Calu3 (cell line): Measurements from ENCODE around the gene CLCNKB. TPM values are rescaled to one million over a fixed set of nuclear protein-coding genes. Genes with fewer than 3 reads are reported as not detected.
"Not testable (repeated sequence)": the region's sequence is repeated elsewhere in the genome, so short reads cannot be mapped to it uniquely, and the experiment has no call there.

Source experiments
- BruUV-seq: library from RNA; stranded (reverse); fragments of 400-500 nt; replicated peaks from 2 replicates; lab custom pipeline; 2021; lab: Mats Ljungman, UMichigan
- CTCF ChIA-PET: fragments of 300-600 bp; sonication (Branson Sonifier 250); formaldehyde crosslinking; loops from one replicate; lab custom pipeline; 2022; ENCODE audit warnings: antibody characterized with exemption; lab: Charles Lee
- DNase-seq: peaks from one replicate; pipeline ENCODE4 v3.0.0; 2022
- H3K27ac Mint-ChIP-seq: one replicate; pipeline ENCODE4 v1.8.0; 2022; ENCODE audit warnings: mixed read lengths; ENCODE audit not compliant: unreplicated experiment
- H3K27me3 Mint-ChIP-seq: one replicate; pipeline ENCODE4 v1.8.0; 2022; ENCODE audit warnings: mixed read lengths; ENCODE audit not compliant: unreplicated experiment
- H3K36me3 Mint-ChIP-seq: one replicate; pipeline ENCODE4 v1.8.0; 2022; ENCODE audit warnings: mild to moderate bottlenecking, moderate library complexity, mixed read lengths; ENCODE audit not compliant: insufficient read depth, unreplicated experiment
- H3K4me1 Mint-ChIP-seq: one replicate; pipeline ENCODE4 v1.8.0; 2022; ENCODE audit warnings: mild to moderate bottlenecking, low read depth, mixed read lengths; ENCODE audit not compliant: unreplicated experiment
- H3K4me3 Mint-ChIP-seq: one replicate; pipeline ENCODE4 v1.8.0; 2022; ENCODE audit warnings: mild to moderate bottlenecking, low read depth, moderate library complexity, mixed read lengths; ENCODE audit not compliant: unreplicated experiment
- H3K9me3 Mint-ChIP-seq: one replicate; pipeline ENCODE4 v1.8.0; 2022; ENCODE audit warnings: low read depth, mixed read lengths; ENCODE audit not compliant: unreplicated experiment
- intact Hi-C: fragments of 100-400 bp; cut with micrococcal nuclease; formaldehyde crosslinking; loops from one replicate; pipeline ENCODE4 v1.10.0; 2022; ENCODE audit not compliant: unreplicated experiment
- total RNA-seq: library from RNA; stranded (reverse); gene quantifications from 2 replicates; pipeline ENCODE4 v1.2.3, GENCODE V29; 2022
- TF ChIP-seq, protein P1 (sequence below): fragments of 200-600 bp; IDR thresholded peaks from one replicate; pipeline ENCODE4 v1.8.0; 2022; ENCODE audit warnings: antibody characterized with exemption; ENCODE audit not compliant: unreplicated experiment

Gene CLCNKB
- total RNA-seq, 1 experiment from 2014 or later: not detected

- peaks cover 58% of the 10 kb centered on the region for H3K27me3 Mint-ChIP-seq
- H3K9me3 Mint-ChIP-seq: no peaks in the 10 kb centered on the region
- BruUV-seq: no TSS peak
- CTCF ChIA-PET: no interaction called here
- no peak within 1 kb of the TSS for H3K4me3 Mint-ChIP-seq
- H3K27ac Mint-ChIP-seq: no peak within 1 kb of the TSS
- DNase-seq: no peak
- TF ChIP-seq, protein P1, sequence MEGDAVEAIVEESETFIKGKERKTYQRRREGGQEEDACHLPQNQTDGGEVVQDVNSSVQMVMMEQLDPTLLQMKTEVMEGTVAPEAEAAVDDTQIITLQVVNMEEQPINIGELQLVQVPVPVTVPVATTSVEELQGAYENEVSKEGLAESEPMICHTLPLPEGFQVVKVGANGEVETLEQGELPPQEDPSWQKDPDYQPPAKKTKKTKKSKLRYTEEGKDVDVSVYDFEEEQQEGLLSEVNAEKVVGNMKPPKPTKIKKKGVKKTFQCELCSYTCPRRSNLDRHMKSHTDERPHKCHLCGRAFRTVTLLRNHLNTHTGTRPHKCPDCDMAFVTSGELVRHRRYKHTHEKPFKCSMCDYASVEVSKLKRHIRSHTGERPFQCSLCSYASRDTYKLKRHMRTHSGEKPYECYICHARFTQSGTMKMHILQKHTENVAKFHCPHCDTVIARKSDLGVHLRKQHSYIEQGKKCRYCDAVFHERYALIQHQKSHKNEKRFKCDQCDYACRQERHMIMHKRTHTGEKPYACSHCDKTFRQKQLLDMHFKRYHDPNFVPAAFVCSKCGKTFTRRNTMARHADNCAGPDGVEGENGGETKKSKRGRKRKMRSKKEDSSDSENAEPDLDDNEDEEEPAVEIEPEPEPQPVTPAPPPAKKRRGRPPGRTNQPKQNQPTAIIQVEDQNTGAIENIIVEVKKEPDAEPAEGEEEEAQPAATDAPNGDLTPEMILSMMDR: no peak
- intact Hi-C loops: no loop called here
- peaks cover 8% of the 10 kb centered on the region for H3K4me1 Mint-ChIP-seq
- no peaks in the 10 kb centered on the region for H3K36me3 Mint-ChIP-seq
These were observed 21.9 kb upstream of the CLCNKB start, which contains the start of gene CLCNKA for GRCh38 chr1:16021681-16022080. CLCNKA (plus strand) TSS chr1:16022036; CDS start chr1:16022620, 584 bp downstream.

DNA sequence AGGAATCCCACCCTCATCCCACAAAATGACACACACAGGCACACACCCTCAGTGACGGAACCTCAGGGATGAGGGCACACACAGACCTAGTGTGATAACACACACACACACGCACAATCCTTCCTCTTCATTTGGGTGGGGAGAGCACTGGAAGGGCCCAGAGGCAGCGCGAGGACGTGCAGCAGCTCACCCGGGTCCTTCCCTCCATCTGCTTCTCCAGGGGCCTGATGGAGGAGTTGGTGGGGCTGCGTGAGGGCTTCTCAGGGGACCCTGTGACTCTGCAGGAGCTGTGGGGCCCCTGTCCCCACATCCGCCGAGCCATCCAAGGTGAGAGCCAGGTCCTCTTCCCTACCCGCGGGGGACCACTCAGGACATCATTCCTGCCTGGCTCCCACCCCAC lies 21.2 kb upstream of the CLCNKB start:
- no peak for DNase-seq

DNA sequence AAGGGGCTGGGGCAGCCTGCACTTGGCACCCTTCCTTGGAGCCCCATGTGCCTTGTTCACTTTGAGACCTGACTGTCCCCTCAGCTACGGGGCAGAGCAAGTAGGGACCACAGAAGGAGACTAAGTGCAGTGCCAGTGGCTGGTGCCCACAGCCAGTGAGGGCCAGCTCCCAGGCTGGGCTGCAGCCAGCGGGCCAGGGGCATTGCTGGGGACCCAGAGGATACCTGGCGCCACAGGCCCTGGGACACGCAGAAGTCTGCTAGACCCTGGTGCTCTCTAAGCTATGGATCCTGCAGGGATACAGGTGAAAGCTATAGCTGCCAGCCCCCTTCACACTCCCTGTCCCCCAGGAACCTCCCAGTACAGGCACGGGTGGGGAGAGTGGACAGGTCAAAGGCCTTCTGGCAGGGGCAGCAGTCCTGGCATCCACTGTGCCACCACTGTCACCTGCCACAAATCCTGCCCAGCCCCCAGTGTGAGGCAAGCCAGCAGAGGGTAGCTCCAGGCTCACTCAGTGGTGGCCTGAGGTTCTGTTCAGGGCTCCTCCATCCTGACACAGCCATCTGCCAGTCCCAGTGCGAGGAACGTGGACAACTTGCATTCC lies 20.4 kb upstream of the CLCNKB start:
- H3K36me3 Mint-ChIP-seq: no peaks in the 10 kb centered on the region
- H3K9me3 Mint-ChIP-seq: no peaks in the 10 kb centered on the region
- intact Hi-C loops: no loop called here
- CTCF ChIA-PET: interaction anchor here (0.6 kb wide), 1 partner anchor 297 kb away, joined by 3 read pairs; no protein-coding TSS in a partner anchor
- BruUV-seq: no TSS peak
- no peak for DNase-seq
- peaks cover 8% of the 10 kb centered on the region for H3K4me1 Mint-ChIP-seq
- H3K27ac Mint-ChIP-seq: no peak overlapping the region
- TF ChIP-seq, protein P1: no peak
- H3K4me3 Mint-ChIP-seq: no peak overlapping the region
- peaks cover 68% of the 10 kb centered on the region for H3K27me3 Mint-ChIP-seq

More for the DNA sequence above, 21.2 kb upstream of the CLCNKB start:
- peaks cover 60% of the 10 kb centered on the region for H3K27me3 Mint-ChIP-seq
- no peaks in the 10 kb centered on the region for H3K9me3 Mint-ChIP-seq
- no peaks in the 10 kb centered on the region for H3K36me3 Mint-ChIP-seq
- intact Hi-C loops: no loop called here
- TF ChIP-seq, protein P1: no peak
- no peak overlapping the region for H3K27ac Mint-ChIP-seq
- no TSS peak for BruUV-seq
- H3K4me3 Mint-ChIP-seq: no peak overlapping the region
- H3K4me1 Mint-ChIP-seq: peaks cover 8% of the 10 kb centered on the region
- CTCF ChIA-PET: interaction anchor here (0.6 kb wide), 1 partner anchor 297 kb away, joined by 3 read pairs; no protein-coding TSS in a partner anchor

- peaks cover 74% of the 10 kb centered on the region for H3K27me3 Mint-ChIP-seq
- BruUV-seq, H3K9me3 Mint-ChIP-seq, intact Hi-C loops, H3K4me3 Mint-ChIP-seq, H3K36me3 Mint-ChIP-seq, DNase-seq, H3K4me1 Mint-ChIP-seq, H3K27ac Mint-ChIP-seq, CTCF ChIA-PET: not testable (repeated sequence)
These were observed 17.3 kb upstream of the CLCNKB start for GRCh38 chr1:16026302-16026701.
